ENCODE measurements around the gene GGTA1. TPM values are rescaled to one million over a fixed set of nuclear protein-coding genes. Genes with fewer than 3 reads are reported as not detected.

Gene GGTA1
- total and polyA plus RNA-seq, 2 of the 8 experiments (the other 6 are each of a cell fraction or from before 2014, with no cell fraction given): not detected

GRCh38 chr9:121405899-121406298 lies 93.7 kb downstream of the GGTA1 start (continued):
- TF ChIP-seq CTCF (IDR thresholded peaks at IDR 0.05; ENCODE audit: control extremely low read depth in 1 of 3, insufficient read depth in 1 of 3, low read depth in 1 of 3, low read length in 3 of 3): no peak
- TF ChIP-seq TCF12 (IDR thresholded peaks at IDR 0.05; ENCODE audit: low read depth, low read length): no peak
- TF ChIP-seq SP4 (IDR thresholded peaks at IDR 0.05; ENCODE audit: low read length): no peak
- TF ChIP-seq SIRT6 (IDR thresholded peaks at IDR 0.05; ENCODE audit: low read length): no peak

Other genes starting within 250 kb of the GGTA1 start
- 49.7 and 52.3 TPM in 2 replicates for gene GSN, start 231.7 kb downstream of the GGTA1 start, total RNA-seq (2021; fragmentation: NEBNext Ultra II Directional; extraction: Animal tissue kit (Norgen Biotek cat#: 25700))
- 94.5 and 107 TPM in 2 replicates for gene GSN, start 231.7 kb downstream of the GGTA1 start, polyA plus RNA-seq (2011; rRNA removed)
- 58.1 and 60.4 TPM in 2 replicates for gene STOM, start 129.6 kb downstream of the GGTA1 start, total RNA-seq (2021; fragmentation: NEBNext Ultra II Directional; extraction: Animal tissue kit (Norgen Biotek cat#: 25700))
- 20.5 and 25.2 TPM in 2 replicates for gene STOM, start 129.6 kb downstream of the GGTA1 start, polyA plus RNA-seq (2011; rRNA removed)
- gene DAB2IP, start 151.8 kb upstream of the GGTA1 start, total RNA-seq (2021; fragmentation: NEBNext Ultra II Directional; extraction: Animal tissue kit (Norgen Biotek cat#: 25700)): 39.5 and 41.4 TPM in 2 replicates
- 19.7 and 28.0 TPM in 2 replicates for gene DAB2IP, start 151.8 kb upstream of the GGTA1 start, polyA plus RNA-seq (2011; rRNA removed)

Measured in H1 (cell line).